Karpas-422 (cell line): ENCODE measurements around the gene C1orf94. TPM values are rescaled to one million over a fixed set of nuclear protein-coding genes. Genes with fewer than 3 reads are reported as not detected.

ENCODE experiments used
- DNase-seq: peaks from one replicate; pipeline ENCODE4 v3.0.0-alpha.2; 2015
- H2AFZ ChIP-seq: fragments of 200-600 bp; sonication (generic); 2 replicates; pipeline ENCODE4 v1.6.1; 2014; ENCODE audit warnings: antibody characterized with exemption, low read length, mixed read lengths
- H3K27ac ChIP-seq: fragments of 200-600 bp; sonication (generic); 2 replicates; pipeline ENCODE4 v1.5.1; 2014; ENCODE audit warnings: mild to moderate bottlenecking, low read length, moderate library complexity
- H3K27me3 ChIP-seq: fragments of 200-600 bp; sonication (generic); 2 replicates; pipeline ENCODE4 v1.6.1; 2014; ENCODE audit warnings: low read length, mixed read lengths
- H3K36me3 ChIP-seq: fragments of 200-600 bp; sonication (generic); 2 replicates; pipeline ENCODE4 v1.6.1; 2014; ENCODE audit warnings: low read length, mixed read lengths; ENCODE audit not compliant: insufficient read depth
- H3K4me1 ChIP-seq: fragments of 200-600 bp; sonication (generic); 2 replicates; pipeline ENCODE4 v1.6.1; 2014; ENCODE audit warnings: mild to moderate bottlenecking, low read length, mixed read lengths
- H3K4me2 ChIP-seq: fragments of 200-600 bp; sonication (generic); 2 replicates; pipeline ENCODE4 v1.6.1; 2014; ENCODE audit warnings: low read length, low read depth, mild to moderate bottlenecking; ENCODE audit not compliant: poor library complexity, severe bottlenecking
- H3K4me3 ChIP-seq: fragments of 200-600 bp; sonication (generic); 2 replicates; pipeline ENCODE4 v1.5.1; 2014; ENCODE audit warnings: mild to moderate bottlenecking, antibody characterized with exemption, low read length, mixed read lengths
- H3K79me2 ChIP-seq: fragments of 200-600 bp; sonication (generic); 2 replicates; pipeline ENCODE4 v1.6.1; 2014; ENCODE audit warnings: mild to moderate bottlenecking, low read length, mixed read lengths
- H3K9ac ChIP-seq: fragments of 200-600 bp; sonication (generic); 2 replicates; pipeline ENCODE4 v1.6.0; 2014; ENCODE audit warnings: low read length
- H3K9me2 ChIP-seq: fragments of 200-600 bp; sonication (generic), shearing (Covaris generic); replicated peaks from 2 replicates; pipeline ENCODE4 v1.6.0; 2014; ENCODE audit warnings: mild to moderate bottlenecking, low read length, moderate library complexity; ENCODE audit not compliant: insufficient read depth
- H3K9me3 ChIP-seq: fragments of 300-700, 200-600 bp; sonication (generic); 2 replicates; pipeline ENCODE4 v1.6.1; 2014; ENCODE audit warnings: low read length, mixed read lengths
- H4K20me1 ChIP-seq: fragments of 200-600 bp; sonication (generic); 2 replicates; pipeline ENCODE4 v1.6.1; 2014; ENCODE audit warnings: mild to moderate bottlenecking, antibody characterized with exemption, low read length, low read depth; ENCODE audit not compliant: insufficient read depth
- total RNA-seq: library from RNA; depleted of rRNA; stranded (reverse); fragments of >200 nt; shearing (Covaris generic); gene quantifications from 2 replicates; pipeline ENCODE4 v1.2.3, GENCODE V29; 2014; ENCODE audit warnings: low replicate concordance

The C1orf94 gene
- total RNA-seq, 1 experiment from 2014 or later, result not detected

DNA sequence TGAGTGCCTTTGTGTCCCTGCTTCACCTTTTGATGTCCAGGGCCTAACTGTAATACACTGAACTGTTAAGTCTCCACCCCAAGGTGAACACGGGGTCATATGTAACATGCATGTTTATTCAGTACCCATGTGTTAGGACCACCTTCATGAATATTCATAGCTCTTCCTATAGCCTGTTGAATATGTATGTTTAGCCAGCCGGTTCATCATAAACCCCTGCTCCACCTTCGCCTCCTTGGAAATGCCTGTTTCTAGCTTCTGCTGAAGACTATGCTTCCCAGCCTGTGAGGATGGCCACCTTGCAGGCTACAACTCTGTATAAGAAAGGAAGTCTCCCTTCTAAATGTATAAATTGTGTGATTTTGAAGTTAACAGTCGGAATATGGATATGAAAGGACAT is 69.3 kb downstream of the C1orf94 start:
- no peak for DNase-seq
- Histone ChIP-seq H3K4me1 (no peaks in the 10 kb centered on the region), H3K9me2 (no peaks in the 10 kb centered on the region), H4K20me1 (no peaks in the 10 kb centered on the region), H3K36me3 (no peaks in the 10 kb centered on the region), H3K9ac (no peak overlapping the region), H3K27ac (no peak overlapping the region), H2AFZ (no peak overlapping the region), H3K4me3 (no peak overlapping the region), H3K27me3 (no peaks in the 10 kb centered on the region), H3K4me2 (no peak overlapping the region), H3K79me2 (no peaks in the 10 kb centered on the region), H3K9me3 (no peaks in the 10 kb centered on the region)

DNA sequence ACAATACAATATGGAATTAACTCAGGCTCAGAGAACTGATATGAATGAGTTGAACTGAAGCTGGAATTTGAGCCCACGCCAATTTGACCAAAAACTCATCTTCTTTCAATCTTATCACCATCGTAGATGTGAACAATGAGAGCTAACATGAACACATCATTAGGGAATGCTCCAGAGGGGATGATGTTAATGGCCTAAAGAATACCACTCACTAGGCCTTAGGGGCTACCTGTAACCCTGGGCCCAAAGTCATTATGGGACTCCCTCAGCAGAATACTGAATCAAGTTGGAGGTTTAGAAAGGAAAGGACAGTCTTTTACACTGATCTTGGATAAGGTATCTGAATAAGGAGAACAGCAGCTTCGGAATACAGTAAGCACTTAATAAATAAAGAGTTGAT is 73.6 kb downstream of the C1orf94 start:
- Histone ChIP-seq H3K27ac (no peak overlapping the region), H3K9me2 (no peaks in the 10 kb centered on the region), H3K4me1 (no peaks in the 10 kb centered on the region), H4K20me1 (no peaks in the 10 kb centered on the region), H3K4me3 (no peak overlapping the region), H2AFZ (no peak overlapping the region), H3K36me3 (no peaks in the 10 kb centered on the region), H3K9me3 (no peaks in the 10 kb centered on the region), H3K79me2 (no peaks in the 10 kb centered on the region), H3K4me2 (no peak overlapping the region), H3K9ac (no peak overlapping the region), H3K27me3 (no peaks in the 10 kb centered on the region)
- no peak for DNase-seq

DNA sequence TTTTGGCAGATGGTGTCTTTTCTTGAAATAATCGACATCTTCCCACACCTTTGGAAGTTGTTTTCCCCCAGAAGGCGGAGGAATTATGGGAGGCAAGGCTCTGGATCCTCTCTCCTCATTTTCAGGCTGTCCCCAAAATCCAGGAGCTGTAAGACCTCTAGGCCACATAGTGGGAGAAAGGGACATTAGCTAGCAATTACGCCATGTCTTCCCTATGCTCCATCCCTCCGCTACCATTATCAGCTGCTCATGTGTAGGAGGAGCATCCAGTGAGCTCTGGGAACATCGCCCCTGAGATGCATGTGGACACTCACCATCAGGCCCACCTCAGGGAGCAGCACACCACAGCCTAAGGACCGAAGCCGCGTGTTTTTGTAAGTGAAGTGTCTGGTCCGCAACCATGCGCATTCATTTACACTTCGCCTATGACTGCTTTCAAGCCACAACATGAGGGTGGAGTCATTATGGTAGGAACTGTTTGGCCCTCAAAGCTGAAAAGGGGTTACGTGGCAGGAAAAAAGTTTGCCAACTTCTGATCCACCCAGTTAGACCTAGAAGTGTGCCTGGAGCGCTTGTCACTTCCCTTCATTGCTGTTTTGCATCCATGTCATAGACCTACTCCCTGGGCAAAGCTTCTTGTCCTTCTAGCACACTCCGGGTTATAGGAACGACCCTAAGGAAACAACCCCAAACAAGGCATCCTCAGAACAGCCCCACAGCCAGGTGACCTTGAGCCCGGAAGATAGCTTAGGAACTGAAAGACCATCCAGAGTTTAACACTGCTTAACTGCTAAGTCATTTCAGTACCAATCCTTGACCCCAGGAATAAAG is 85.5 kb downstream of the C1orf94 start:
- DNase-seq, result no peak
- Histone ChIP-seq H3K79me2 (no peaks in the 10 kb centered on the region), H3K36me3 (no peaks in the 10 kb centered on the region), H3K27me3 (no peaks in the 10 kb centered on the region), H3K4me2 (no peak overlapping the region), H4K20me1 (no peaks in the 10 kb centered on the region), H3K9me3 (no peaks in the 10 kb centered on the region), H3K4me3 (no peak overlapping the region), H3K4me1 (no peaks in the 10 kb centered on the region), H2AFZ (no peak overlapping the region), H3K27ac (no peak overlapping the region), H3K9me2 (no peaks in the 10 kb centered on the region), H3K9ac (no peak overlapping the region)

DNA sequence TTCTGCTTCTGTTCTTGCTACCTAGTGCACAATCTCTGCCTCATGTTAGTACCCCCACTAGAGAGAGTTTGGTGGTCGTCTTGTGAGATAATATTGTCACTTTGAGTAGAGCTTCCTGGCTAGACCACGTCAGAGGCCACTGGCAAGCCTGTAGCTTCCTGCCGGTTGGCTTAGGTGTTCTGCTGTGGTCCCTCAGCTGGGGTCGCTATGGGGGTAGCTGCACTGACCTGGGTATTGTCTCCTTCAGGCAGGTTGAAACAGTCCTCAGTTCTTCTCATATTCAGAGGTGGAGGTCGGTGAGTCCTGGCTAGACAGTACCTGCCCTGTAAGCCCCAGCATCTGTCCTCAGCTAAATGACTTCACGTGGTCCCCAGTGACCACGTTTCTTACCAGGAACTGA is 86.2 kb downstream of the C1orf94 start:
- no peak overlapping the region for H3K4me2 ChIP-seq
- DNase-seq, result no peak
- H3K9me3 ChIP-seq, result no peaks in the 10 kb centered on the region
- no peaks in the 10 kb centered on the region for H3K9me2 ChIP-seq
- no peaks in the 10 kb centered on the region for H3K4me1 ChIP-seq
- H3K36me3 ChIP-seq, result no peaks in the 10 kb centered on the region
- no peak overlapping the region for H3K9ac ChIP-seq
- H4K20me1 ChIP-seq, result no peaks in the 10 kb centered on the region
- H3K27ac ChIP-seq, result no peak overlapping the region
- H2AFZ ChIP-seq, result no peak overlapping the region
- H3K4me3 ChIP-seq, result no peak overlapping the region
- no peaks in the 10 kb centered on the region for H3K79me2 ChIP-seq
- no peaks in the 10 kb centered on the region for H3K27me3 ChIP-seq

- H3K4me2 ChIP-seq, result no peak overlapping the region
- H4K20me1 ChIP-seq, result no peaks in the 10 kb centered on the region
- no peak overlapping the region for H3K4me3 ChIP-seq
- H3K27me3 ChIP-seq, result no peaks in the 10 kb centered on the region
- H3K9me3 ChIP-seq, result no peaks in the 10 kb centered on the region
- no peaks in the 10 kb centered on the region for H3K36me3 ChIP-seq
- peaks cover 5% of the 10 kb centered on the region for H3K4me1 ChIP-seq
- no peaks in the 10 kb centered on the region for H3K79me2 ChIP-seq
- no peak for DNase-seq
- no peaks in the 10 kb centered on the region for H3K9me2 ChIP-seq
- H2AFZ ChIP-seq, result no peak overlapping the region
- H3K9ac ChIP-seq, result no peak overlapping the region
- no peak overlapping the region for H3K27ac ChIP-seq
Measured at GRCh38 chr1:34263406-34263805, 86.7 kb downstream of the C1orf94 start.

GRCh38 chr1:34265396-34265795 is 88.7 kb downstream of the C1orf94 start:
- H3K27me3 ChIP-seq, result no peaks in the 10 kb centered on the region
- H3K27ac ChIP-seq, result no peak overlapping the region
- no peak overlapping the region for H3K9ac ChIP-seq
- H3K79me2 ChIP-seq, result no peaks in the 10 kb centered on the region
- no peaks in the 10 kb centered on the region for H3K36me3 ChIP-seq
- H3K4me2 ChIP-seq, result no peak overlapping the region
- H3K4me3 ChIP-seq, result no peak overlapping the region
- H3K9me3 ChIP-seq, result no peaks in the 10 kb centered on the region
- no peaks in the 10 kb centered on the region for H4K20me1 ChIP-seq
- peaks cover 10% of the 10 kb centered on the region for H3K4me1 ChIP-seq
- DNase-seq, result no peak
- H2AFZ ChIP-seq, result no peak overlapping the region
- H3K9me2 ChIP-seq, result no peaks in the 10 kb centered on the region

GRCh38 chr1:34266127-34266951 is 89.6 kb downstream of the C1orf94 start:
- H3K9me3 ChIP-seq, result no peaks in the 10 kb centered on the region
- H3K4me2 ChIP-seq, result no peak overlapping the region
- H3K9ac ChIP-seq, result no peak overlapping the region
- no peak for DNase-seq
- peaks cover 10% of the 10 kb centered on the region for H3K4me1 ChIP-seq
- no peak overlapping the region for H3K27ac ChIP-seq
- no peak overlapping the region for H2AFZ ChIP-seq
- H3K4me3 ChIP-seq, result no peak overlapping the region
- no peaks in the 10 kb centered on the region for H4K20me1 ChIP-seq
- no peaks in the 10 kb centered on the region for H3K27me3 ChIP-seq
- H3K36me3 ChIP-seq, result no peaks in the 10 kb centered on the region
- no peaks in the 10 kb centered on the region for H3K79me2 ChIP-seq
- no peaks in the 10 kb centered on the region for H3K9me2 ChIP-seq

DNA sequence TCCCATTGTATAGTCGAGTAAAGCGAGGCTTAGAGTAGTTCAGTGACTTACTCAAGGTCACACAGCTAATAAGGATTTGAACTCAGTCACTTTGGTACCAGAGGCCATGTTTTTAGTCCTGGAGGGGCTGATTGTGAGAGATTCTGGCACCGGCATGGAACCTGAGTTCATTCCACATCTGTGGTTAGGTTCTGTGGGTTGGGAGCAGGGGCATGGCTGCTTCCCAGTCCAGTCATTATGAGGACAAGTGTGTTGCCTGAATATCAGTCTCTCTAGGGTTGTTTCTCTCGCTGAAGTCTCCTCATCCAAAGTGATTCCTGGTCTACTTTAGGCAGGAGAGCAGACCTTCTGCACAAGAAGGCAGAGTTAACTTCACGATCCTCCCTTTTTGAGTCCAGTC is 90.6 kb downstream of the C1orf94 start:
- H3K9me3 ChIP-seq, result no peaks in the 10 kb centered on the region
- H3K79me2 ChIP-seq, result no peaks in the 10 kb centered on the region
- no peaks in the 10 kb centered on the region for H4K20me1 ChIP-seq
- no peak overlapping the region for H3K4me2 ChIP-seq
- no peak for DNase-seq
- H3K27me3 ChIP-seq, result no peaks in the 10 kb centered on the region
- no peak overlapping the region for H3K4me3 ChIP-seq
- H3K4me1 ChIP-seq, result peaks cover 10% of the 10 kb centered on the region
- no peaks in the 10 kb centered on the region for H3K36me3 ChIP-seq
- no peak overlapping the region for H3K27ac ChIP-seq
- no peak overlapping the region for H2AFZ ChIP-seq
- H3K9me2 ChIP-seq, result no peaks in the 10 kb centered on the region
- H3K9ac ChIP-seq, result no peak overlapping the region
